ENCODE results near the gene DNM1. TPM values are rescaled to one million over a fixed set of nuclear protein-coding genes. Genes with fewer than 3 reads are reported as not detected.

DNM1 gene
- polyA plus RNA-seq, 1 donor from 2014 or later = 0.18 TPM

GRCh38 chr9:128206916-128207910 lies 4.0 kb downstream of the DNM1 start:
- H3K4me1 Mint-ChIP-seq = peaks cover 3 to 7% (median 7%) of the 10 kb centered on the region in 3 donors
- peaks cover 0 to 1% (median 0%) of the 10 kb centered on the region in 3 donors for H3K9me3 Mint-ChIP-seq
- no peak overlapping the region for H3K27ac Mint-ChIP-seq
- H3K36me3 Mint-ChIP-seq = peaks cover 1% of the 10 kb centered on the region
- H3K4me3 Mint-ChIP-seq = no peak overlapping the region
- H3K27me3 Mint-ChIP-seq = peaks cover 20% of the 10 kb centered on the region

- Mint-ChIP-seq H3K9me3 (peaks cover 0 to 1% (median 0%) of the 10 kb centered on the region in 3 donors), H3K27ac (no peak overlapping the region), H3K4me1 (peaks cover 0 to 3% (median 3%) of the 10 kb centered on the region in 3 donors), H3K36me3 (peaks cover 1% of the 10 kb centered on the region), H3K4me3 (no peak overlapping the region), H3K27me3 (peaks cover 24% of the 10 kb centered on the region)
Observed at GRCh38 chr9:128208386-128208785, 5.2 kb downstream of the DNM1 start.

GRCh38 chr9:128208946-128209669 lies 5.9 kb downstream of the DNM1 start:
- no peak overlapping the region for H3K4me3 Mint-ChIP-seq
- peaks cover 0 to 3% (median 2%) of the 10 kb centered on the region in 3 donors for H3K4me1 Mint-ChIP-seq
- H3K9me3 Mint-ChIP-seq = peaks cover 0 to 1% (median 0%) of the 10 kb centered on the region in 3 donors
- no peak overlapping the region for H3K27ac Mint-ChIP-seq
- peaks cover 26% of the 10 kb centered on the region for H3K27me3 Mint-ChIP-seq
- H3K36me3 Mint-ChIP-seq = peaks cover 3% of the 10 kb centered on the region

DNA sequence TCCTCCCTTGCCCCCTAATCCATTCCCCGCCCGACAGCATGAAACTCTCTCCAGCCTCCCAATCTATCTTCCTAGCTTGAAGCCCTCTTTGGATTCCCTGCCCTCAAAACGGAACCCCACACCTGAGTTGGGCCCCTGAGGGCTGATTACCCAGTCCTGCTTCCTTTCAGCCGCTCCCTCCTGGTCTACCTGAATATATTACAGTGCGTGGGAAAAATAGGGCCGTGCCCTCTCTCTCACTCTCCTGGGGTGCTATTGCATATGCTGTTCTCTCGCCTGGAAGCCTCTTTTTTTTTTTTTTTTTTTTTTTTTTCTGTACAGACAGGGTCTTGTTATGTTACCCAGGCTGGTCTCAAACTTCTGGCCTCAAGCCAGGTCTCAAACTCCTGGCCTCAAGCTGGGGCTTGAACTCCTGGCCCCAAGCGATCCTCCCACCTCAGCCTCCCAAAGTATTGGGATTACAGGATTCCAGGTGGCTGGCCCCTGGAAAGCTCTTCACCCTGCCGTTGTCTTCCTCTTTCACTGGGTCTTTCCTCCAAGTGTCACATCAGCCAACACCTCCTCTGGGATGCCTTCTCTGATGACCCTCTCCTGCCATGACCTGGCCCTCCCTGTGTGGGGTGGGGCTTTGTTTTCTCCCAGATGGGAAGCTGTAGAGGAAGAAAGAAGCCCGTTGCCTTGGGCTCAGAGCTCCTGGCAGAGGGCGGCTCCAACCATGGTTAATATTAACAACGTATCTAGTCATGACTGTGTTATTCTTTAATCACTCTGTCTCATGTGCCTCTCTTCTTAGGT lies 8.2 kb downstream of the DNM1 start:
- H3K4me3 Mint-ChIP-seq = no peak overlapping the region
- H3K36me3 Mint-ChIP-seq = peaks cover 3% of the 10 kb centered on the region
- peaks cover 15% of the 10 kb centered on the region for H3K27me3 Mint-ChIP-seq
- H3K9me3 Mint-ChIP-seq = no peaks in the 10 kb centered on the region
- H3K27ac Mint-ChIP-seq = peak overlapping the region in 1 of 3 donors; percentile 65
- no peaks in the 10 kb centered on the region for H3K4me1 Mint-ChIP-seq

DNA sequence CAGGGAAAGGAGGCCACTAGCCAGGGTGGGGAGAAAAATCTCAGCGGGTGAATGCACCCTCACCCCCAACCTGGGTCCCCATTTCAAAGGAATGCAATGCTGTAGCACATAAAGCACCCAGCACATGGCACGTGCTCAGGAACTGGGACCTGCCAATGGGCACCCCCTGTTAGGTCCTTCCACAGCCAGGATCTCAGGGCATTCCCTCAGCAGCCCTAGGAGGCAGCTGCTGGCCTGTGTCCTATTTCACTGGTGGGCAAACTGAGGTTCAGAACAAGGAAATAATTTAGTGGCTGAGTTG lies 8.8 kb downstream of the DNM1 start:
- Mint-ChIP-seq H3K4me3 (no peak overlapping the region), H3K27ac (no peak overlapping the region), H3K9me3 (no peaks in the 10 kb centered on the region), H3K36me3 (peaks cover 3% of the 10 kb centered on the region), H3K27me3 (peaks cover 14% of the 10 kb centered on the region), H3K4me1 (no peaks in the 10 kb centered on the region)

DNA sequence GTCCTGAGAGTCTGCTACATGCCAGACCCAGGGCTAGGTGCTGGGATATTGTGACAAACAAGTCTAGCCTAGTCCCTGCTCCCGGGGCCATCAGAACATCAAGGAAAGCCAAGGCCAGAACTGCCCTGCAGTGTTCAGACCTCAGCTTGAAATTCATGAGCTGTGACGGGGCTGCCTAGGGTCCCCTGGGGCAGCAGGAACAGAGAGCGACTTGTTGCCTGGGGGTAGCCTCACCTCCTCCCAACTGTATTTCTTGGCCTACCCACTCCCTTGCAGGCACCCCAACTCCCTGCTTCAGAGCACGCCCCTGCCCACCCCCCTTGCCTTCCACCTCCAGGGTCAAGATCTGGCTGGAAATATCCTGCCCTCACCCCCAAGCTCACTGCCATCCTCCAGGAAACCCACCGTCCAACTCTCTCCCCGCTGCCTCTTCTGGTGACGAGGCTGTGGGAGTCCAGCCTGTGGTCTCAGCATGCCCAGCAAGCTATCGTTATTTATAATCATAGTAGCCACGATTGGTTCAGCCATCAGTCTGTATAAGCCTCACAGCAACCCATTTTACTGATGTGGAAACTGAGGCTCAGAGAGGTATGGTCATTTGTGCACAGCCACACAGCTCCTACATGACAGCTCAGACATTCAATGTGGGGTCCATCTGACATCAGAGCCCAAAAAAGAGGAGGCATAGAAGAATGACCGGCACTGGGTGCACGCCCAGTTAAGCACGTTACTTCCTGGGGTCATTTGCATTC lies 10.7 kb downstream of the DNM1 start:
- peaks cover 11% of the 10 kb centered on the region for H3K27me3 Mint-ChIP-seq
- H3K36me3 Mint-ChIP-seq = peaks cover 3% of the 10 kb centered on the region
- H3K4me3 Mint-ChIP-seq = no peak overlapping the region
- peaks cover 0 to 9% (median 2%) of the 10 kb centered on the region in 3 donors for H3K4me1 Mint-ChIP-seq
- no peak overlapping the region for H3K27ac Mint-ChIP-seq
- no peaks in the 10 kb centered on the region for H3K9me3 Mint-ChIP-seq

DNA sequence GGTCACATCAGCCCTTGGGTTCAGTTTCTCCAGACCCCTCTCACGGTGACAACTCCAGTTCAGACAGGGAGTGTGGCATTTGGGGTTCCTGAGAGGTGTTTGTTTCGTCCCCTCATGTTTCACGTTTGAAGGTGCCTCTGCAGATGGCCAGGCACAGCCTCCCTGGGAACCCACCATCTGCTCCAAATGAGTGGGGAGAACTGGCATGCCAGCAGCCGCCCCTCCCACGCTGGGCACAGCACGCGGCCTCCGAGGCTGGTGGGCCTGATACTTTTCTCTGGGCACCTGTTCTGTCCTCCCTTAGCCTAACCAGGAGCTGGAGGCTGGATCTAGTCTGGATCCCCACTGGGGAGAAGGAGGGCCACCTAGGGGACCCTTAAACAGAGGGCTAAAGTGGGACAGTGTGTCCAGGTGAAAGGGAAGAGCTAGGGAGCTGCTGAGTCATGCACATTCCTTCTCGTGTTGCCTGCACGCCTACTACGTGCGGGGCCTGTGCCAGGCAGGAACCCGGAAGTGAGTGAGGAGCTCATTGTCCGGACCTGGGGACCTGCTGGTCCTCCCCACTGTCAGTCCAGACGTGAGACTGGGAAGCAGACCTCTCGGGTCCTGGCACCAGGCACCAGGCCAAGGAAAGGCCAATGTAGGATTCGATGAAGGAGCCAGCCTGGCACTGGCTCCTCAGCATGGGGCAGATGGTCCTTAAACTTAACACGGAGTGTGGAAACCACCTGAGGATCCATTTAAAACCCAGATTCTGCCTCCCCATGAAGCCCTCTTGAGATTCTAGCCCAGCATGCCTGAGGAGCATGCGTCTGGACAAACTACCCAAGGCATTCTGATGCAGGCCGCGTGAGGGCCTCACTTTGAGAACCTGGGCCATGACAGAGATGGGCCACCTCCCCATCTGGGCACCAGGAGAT lies 11.7 kb downstream of the DNM1 start:
- Mint-ChIP-seq H3K27me3 (peaks cover 11% of the 10 kb centered on the region), H3K36me3 (peaks cover 3% of the 10 kb centered on the region), H3K9me3 (no peaks in the 10 kb centered on the region), H3K4me1 (peaks cover 0 to 11% (median 2%) of the 10 kb centered on the region in 3 donors), H3K27ac (no peak overlapping the region), H3K4me3 (no peak overlapping the region)

- Mint-ChIP-seq H3K4me1 (peaks cover 0 to 11% (median 2%) of the 10 kb centered on the region in 3 donors), H3K9me3 (no peaks in the 10 kb centered on the region), H3K27me3 (peaks cover 11% of the 10 kb centered on the region), H3K36me3 (peaks cover 3% of the 10 kb centered on the region), H3K4me3 (no peak overlapping the region), H3K27ac (no peak overlapping the region)
Observed at GRCh38 chr9:128215491-128216409, 12.6 kb downstream of the DNM1 start.

- peaks cover 3% of the 10 kb centered on the region for H3K36me3 Mint-ChIP-seq
- peaks cover 0 to 11% (median 2%) of the 10 kb centered on the region in 3 donors for H3K4me1 Mint-ChIP-seq
- no peak overlapping the region for H3K27ac Mint-ChIP-seq
- H3K9me3 Mint-ChIP-seq = no peaks in the 10 kb centered on the region
- H3K4me3 Mint-ChIP-seq = no peak overlapping the region
- H3K27me3 Mint-ChIP-seq = peaks cover 11% of the 10 kb centered on the region
Observed at GRCh38 chr9:128216781-128217553, 13.8 kb downstream of the DNM1 start.

GRCh38 chr9:128218172-128218517 lies 15.0 kb downstream of the DNM1 start:
- Mint-ChIP-seq H3K27ac (no peak overlapping the region), H3K27me3 (peaks cover 8% of the 10 kb centered on the region), H3K4me1 (peaks cover 0 to 11% (median 2%) of the 10 kb centered on the region in 3 donors), H3K4me3 (peak overlapping the region; percentile 48 to 91 (median 85)), H3K36me3 (peaks cover 3% of the 10 kb centered on the region), H3K9me3 (no peaks in the 10 kb centered on the region)

DNA sequence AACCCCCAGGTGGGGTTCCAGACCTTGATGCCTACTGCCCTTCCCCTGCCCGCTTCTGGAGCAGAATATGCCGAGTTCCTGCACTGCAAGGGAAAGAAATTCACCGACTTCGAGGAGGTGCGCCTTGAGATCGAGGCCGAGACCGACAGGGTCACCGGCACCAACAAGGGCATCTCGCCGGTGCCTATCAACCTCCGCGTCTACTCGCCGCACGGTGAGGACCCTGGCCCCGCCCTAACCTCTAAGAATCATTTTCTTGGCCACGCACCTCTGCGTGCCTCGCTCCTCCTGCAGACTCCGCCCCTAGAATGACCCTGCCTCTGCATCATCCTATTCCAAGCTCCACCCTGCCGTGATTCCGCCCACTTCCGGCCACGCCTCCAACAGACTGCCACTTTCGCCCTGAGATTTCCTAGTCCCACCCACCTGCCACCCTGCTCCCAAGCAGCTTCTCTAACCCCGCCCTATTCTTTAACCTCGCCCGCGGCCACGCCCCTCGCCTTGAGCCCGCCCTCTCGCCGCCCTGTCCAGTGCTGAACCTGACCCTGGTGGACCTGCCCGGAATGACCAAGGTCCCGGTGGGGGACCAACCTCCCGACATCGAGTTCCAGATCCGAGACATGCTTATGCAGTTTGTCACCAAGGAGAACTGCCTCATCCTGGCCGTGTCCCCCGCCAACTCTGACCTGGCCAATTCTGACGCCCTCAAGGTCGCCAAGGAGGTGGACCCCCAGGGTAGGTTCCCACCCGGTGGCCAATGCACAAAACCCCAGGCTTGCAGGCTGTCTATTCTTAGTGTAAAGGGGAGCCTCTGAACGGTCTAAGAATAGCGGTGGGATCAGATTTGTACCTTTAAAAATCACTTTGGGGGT lies 15.6 kb downstream of the DNM1 start:
- Mint-ChIP-seq H3K27ac (peak overlapping the region in 1 of 3 donors; percentile 39), H3K4me1 (peaks cover 0 to 11% (median 2%) of the 10 kb centered on the region in 3 donors), H3K9me3 (no peaks in the 10 kb centered on the region), H3K27me3 (peaks cover 7% of the 10 kb centered on the region), H3K36me3 (peaks cover 3% of the 10 kb centered on the region), H3K4me3 (peak overlapping the region; percentile 48 to 91 (median 85))

All from IgD-negative memory B cell (primary cell).